HG03354 (cell line): ENCODE data around the gene ACTN1.

Experiments
- ATAC-seq: cut with Tn5 transposase; IDR thresholded peaks from one replicate; pipeline ENCODE4 v1.9.1; 2021; ENCODE audit warnings: mild to moderate bottlenecking; ENCODE audit not compliant: unreplicated experiment, poor library complexity, severe bottlenecking

Gene ACTN1

GRCh38 chr14:68898248-68899032 lies 80.7 kb downstream of the ACTN1 start:
- no peak for ATAC-seq

GRCh38 chr14:68897559-68898155 lies 81.4 kb downstream of the ACTN1 start:
- ATAC-seq = no peak

DNA sequence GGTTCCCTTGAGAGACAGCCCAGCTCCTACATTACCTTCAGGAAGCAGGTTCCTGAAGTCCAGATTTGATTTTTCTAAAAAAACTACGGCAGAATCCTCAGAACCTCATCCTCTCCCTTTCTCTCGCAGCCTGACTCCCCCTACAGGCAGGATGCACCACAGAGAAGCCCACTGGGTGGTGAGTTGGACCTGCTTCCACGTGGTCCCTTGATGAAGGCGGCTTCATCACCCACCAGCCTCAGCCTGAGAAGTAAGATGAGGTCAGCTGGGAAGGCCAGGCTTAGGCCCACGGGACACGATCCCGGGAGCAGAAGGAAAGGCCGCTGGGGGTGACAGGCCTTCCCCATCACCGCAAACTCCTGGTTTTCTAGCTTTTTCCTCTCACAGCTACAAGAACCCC lies 83.0 kb downstream of the ACTN1 start:
- ATAC-seq = no peak

GRCh38 chr14:68894802-68895703 lies 84.0 kb downstream of the ACTN1 start:
- ATAC-seq = no peak

GRCh38 chr14:68894123-68894522 lies 85.0 kb downstream of the ACTN1 start:
- ATAC-seq = no peak

DNA sequence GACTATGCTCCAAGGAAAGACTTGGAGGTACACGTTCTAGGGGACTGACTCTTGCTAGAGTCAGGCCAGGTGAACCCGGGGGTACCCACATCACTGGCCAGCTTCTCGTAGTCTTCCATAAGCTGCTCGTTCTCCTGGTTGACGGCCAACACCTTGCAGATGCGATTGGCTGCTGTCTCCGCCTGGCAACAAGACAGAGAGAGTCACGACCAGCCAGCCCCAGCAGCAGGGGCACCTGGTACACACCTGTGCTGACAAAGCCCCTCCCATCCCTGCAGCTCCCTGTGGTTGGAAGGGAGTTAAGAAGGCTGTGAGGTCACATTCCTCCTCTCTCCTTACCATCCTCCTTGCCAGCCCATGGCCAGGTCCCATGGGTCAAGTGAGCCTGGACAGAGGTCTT lies 85.5 kb downstream of the ACTN1 start:
- no peak for ATAC-seq

DNA sequence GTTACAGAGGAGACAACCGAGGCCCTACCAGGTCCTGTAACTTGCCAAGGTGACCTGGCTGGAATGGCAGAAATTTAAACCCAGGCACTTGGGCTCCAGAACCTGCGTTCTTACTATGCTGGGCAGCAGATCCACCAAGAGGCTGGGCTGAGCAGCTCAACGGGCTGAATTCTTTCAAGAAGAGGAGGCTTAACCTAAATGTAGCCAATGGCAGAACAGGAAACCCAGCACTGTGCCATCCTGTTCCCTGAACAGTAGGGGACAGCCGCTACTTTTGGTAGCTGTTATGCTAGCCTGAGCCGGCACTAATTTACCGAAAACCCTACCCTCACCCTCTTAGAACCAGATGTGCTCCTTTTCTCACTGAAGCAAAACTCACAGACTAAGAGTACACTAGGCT lies 86.1 kb downstream of the ACTN1 start:
- no peak for ATAC-seq

DNA sequence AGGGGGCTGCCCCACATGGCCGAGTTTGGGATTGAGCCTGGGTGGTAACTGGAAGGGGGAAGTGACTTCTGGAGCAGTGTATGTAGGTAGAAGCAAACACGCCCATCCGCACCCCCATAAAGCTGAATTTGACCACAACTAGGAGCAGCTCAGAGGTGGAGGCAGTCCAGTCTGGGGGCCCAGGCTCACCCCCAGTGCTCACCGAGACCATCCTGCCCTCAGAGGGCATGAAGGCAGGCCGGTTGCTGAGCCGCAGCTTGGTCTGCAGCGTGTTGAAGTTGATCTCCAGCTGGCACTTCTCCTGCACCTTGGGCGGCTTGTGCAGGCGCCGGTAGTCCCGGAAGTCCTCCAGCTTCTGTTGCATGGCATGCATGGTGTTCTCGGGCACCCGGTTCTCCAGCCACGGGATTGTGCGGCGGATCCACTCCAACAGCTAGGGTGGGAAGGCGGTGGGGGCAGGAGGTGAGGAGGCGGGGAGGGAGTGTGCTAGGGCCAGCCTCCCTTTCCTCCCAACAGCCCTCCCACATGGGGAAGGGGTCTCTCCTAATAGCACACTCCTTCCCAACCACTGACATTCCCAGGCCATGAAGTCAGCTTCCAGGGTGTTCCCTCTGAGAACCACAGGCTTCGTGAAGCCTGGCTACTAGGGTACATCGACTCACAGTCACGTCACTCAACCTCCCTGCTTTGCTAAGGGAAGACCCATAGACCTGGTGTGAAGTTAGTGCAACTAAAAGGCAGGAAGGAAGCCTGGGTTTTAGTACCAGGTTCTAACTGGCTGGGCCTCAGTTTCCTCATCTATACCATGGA lies 87.0 kb downstream of the ACTN1 start:
- ATAC-seq = no peak

DNA sequence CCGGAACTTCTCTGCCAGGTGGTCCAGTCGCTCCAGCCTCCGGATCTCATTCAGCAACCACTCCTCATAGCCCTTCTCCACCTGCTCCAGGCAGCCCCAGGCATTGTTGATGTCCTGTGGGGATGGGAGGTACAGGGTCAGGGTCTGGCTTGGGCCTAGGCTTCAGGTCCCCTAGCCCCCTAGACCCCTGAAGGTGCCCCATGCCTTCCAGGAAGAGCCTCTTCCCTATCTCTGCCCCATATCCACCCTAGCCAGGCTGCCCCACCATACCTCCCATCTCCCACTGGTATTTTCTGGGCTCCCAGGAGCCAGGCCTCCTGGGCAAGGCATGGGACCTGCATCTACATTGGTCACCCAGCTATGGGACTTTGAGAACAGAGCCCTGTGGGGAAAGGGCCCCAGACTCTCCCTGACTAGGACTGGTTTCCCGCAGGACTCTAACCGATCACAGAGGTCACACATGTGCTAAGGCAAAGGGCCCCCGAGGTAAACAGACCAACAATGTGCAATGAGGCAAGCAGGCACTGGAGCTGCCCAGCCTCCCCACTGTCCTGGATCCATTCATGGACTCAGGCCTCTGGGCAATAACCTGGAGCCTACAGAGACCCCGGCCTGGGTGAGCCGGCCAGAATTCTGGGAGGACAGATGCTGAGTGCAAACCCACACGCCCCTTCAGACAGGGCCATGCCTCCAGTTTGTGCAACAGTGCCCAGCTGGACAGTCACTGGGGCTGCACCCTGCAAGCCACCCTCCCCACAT lies 88.8 kb downstream of the ACTN1 start:
- ATAC-seq = no peak

- no peak for ATAC-seq
Observed at GRCh38 chr14:68888883-68889282, 90.2 kb downstream of the ACTN1 start.

- no peak for ATAC-seq
Observed at GRCh38 chr14:68888025-68888850, 90.9 kb downstream of the ACTN1 start.

GRCh38 chr14:68886109-68886434 lies 93.0 kb downstream of the ACTN1 start:
- no peak for ATAC-seq

GRCh38 chr14:68885226-68886108 lies 93.6 kb downstream of the ACTN1 start:
- no peak for ATAC-seq

DNA sequence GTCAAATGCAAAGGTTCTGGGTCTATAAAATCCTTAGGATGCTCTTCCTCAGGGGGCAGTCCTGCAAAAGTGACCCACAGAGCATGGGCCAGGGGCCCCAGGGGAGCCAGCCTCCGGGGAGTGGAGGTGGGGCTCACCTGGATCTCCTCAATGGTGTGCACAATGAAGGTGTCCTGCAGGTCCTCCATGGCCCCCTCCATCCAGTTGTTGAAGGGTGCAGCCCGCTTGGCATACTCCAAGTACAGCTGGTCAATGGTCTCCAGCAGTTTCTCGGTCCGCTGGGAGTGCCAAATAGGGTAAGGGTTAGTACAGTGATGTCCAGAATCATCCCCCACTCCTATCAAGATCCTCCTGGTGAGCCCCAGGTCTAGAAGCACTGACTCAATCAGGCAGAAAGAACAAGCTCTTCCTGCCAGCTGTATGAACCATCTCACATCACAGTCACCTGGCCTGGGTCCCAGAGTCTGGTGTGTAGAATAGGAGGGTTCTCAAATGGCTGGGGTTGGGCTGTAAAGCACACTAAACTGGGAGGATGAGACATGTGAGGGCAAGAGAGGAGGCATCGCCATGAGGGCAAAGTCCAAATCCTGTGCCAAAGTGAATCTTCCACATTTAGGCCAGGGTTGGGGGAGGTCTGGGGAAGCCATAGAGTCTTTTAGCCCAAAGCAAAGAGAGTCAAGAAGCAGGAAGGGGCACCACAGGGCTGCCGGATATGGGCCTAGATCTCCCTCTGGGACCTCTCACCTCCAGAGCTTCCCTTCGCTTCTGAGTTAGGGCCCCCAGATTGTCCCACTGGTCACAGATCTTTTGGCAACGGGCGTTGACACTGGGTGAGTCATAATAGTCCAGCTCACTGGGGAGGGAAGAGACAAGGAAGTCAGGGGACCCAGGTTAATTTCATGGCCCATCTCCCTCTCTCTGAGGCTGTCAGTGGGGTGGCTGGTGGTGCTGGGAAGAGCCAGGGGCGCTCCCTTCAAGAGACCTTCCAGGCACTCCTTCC lies 94.8 kb downstream of the ACTN1 start:
- no peak for ATAC-seq

DNA sequence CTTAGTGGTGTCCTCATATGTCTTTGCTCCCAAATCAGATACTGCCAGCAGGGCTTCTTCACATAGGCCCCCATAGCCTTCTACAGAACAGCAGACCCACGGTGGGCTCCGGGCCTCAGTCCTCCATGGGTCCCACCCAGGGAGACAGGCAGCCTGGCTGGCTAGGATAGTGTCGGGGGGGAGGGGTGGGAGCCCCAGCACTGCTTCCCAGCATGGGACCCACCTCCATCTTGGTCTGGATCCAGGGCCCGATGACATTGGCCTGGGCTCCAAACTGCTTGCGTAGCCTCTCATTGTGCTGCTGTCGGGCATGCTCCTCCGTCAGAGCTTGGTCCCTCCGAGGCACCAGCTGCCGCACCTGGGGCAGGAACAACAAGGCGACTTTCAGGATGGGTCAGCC lies 96.9 kb downstream of the ACTN1 start:
- no peak for ATAC-seq

GRCh38 chr14:68881396-68881795 lies 97.7 kb downstream of the ACTN1 start:
- no peak for ATAC-seq
